GM23338 (cell line): ENCODE measurements around the gene OCA2. TPM values are rescaled to one million over a fixed set of nuclear protein-coding genes. Genes with fewer than 3 reads are reported as not detected.
A peak's percentile ranks its signal among the peaks of the same experiment; 100 is the strongest.

Source experiments
- ATAC-seq: fragments of 200-7000 bp; cut with Tn5 transposase; 3 replicates; pipeline ENCODE4 v1.9.1; 2020
- DNase-seq: peaks from one replicate; pipeline ENCODE4 v3.0.0-alpha.2; 2015; ENCODE audit warnings: low spot score
- H2AFZ ChIP-seq: fragments of 200-600 bp; sonication (generic); 2 replicates; pipeline ENCODE4 v1.8.0; 2016; ENCODE audit warnings: antibody characterized with exemption, mild to moderate bottlenecking, moderate library complexity
- H3F3A ChIP-seq: fragments of 200-600 bp; sonication (generic); replicated peaks from 2 replicates; pipeline ENCODE4 v1.8.0; 2017; ENCODE audit warnings: antibody characterized with exemption, mixed run types, low read depth
- H3K27ac ChIP-seq: fragments of 200-600 bp; sonication (generic); 2 replicates; pipeline ENCODE4 v1.6.1; 2016; ENCODE audit warnings: low read depth
- H3K27me3 ChIP-seq: fragments of 200-600 bp; sonication (generic); 2 replicates; pipeline ENCODE4 v1.8.0; 2016; ENCODE audit warnings: mild to moderate bottlenecking, mixed run types, moderate library complexity; ENCODE audit not compliant: insufficient read depth
- H3K36me3 ChIP-seq: fragments of 200-600 bp; sonication (generic); 2 replicates; pipeline ENCODE4 v1.8.0; 2016; ENCODE audit warnings: mild to moderate bottlenecking; ENCODE audit not compliant: insufficient read depth
- H3K4me1 ChIP-seq: fragments of 200-600 bp; sonication (generic); 2 replicates; pipeline ENCODE4 v1.8.0; 2016; ENCODE audit warnings: mild to moderate bottlenecking, moderate library complexity; ENCODE audit not compliant: insufficient read depth
- H3K4me2 ChIP-seq: fragments of 200-600 bp; sonication (generic); 2 replicates; pipeline ENCODE4 v1.7.1; 2017; ENCODE audit warnings: mixed run types
- H3K4me3 ChIP-seq: fragments of 200-600 bp; sonication (generic); 2 replicates; pipeline ENCODE4 v1.6.1; 2016; ENCODE audit warnings: mixed run types
- H3K79me2 ChIP-seq: fragments of 200-600 bp; sonication (generic); replicated peaks from 2 replicates; pipeline ENCODE4 v1.8.0; 2017; ENCODE audit warnings: mild to moderate bottlenecking; ENCODE audit not compliant: insufficient read depth
- H3K9me2 ChIP-seq: fragments of 200-600 bp; sonication (generic); 2 replicates; pipeline ENCODE4 v1.8.0; 2017; ENCODE audit not compliant: insufficient read depth
- H4K20me1 ChIP-seq: fragments of 200-600 bp; sonication (generic); replicated peaks from 2 replicates; pipeline ENCODE4 v1.8.0; 2017; ENCODE audit warnings: mild to moderate bottlenecking; ENCODE audit not compliant: insufficient read depth
- H3K27ac Mint-ChIP-seq: 2 replicates; pipeline ENCODE4 v1.8.0; 2020; ENCODE audit warnings: inconsistent platforms, mild to moderate bottlenecking, moderate library complexity, mixed read lengths
- H3K27me3 Mint-ChIP-seq: 3 replicates; pipeline ENCODE4 v1.8.0; 2022; ENCODE audit warnings: low read depth, mild to moderate bottlenecking, moderate library complexity, mixed read lengths, inconsistent platforms; ENCODE audit not compliant: insufficient read depth, poor library complexity
- H3K36me3 Mint-ChIP-seq: 3 replicates; pipeline ENCODE4 v1.8.0; 2021; ENCODE audit warnings: low read depth, mild to moderate bottlenecking, inconsistent platforms, moderate library complexity, mixed read lengths
- H3K4me1 Mint-ChIP-seq: 3 replicates; pipeline ENCODE4 v1.8.0; 2020; ENCODE audit warnings: mild to moderate bottlenecking, inconsistent platforms, mixed read lengths
- H3K4me3 Mint-ChIP-seq: 3 replicates; pipeline ENCODE4 v1.8.0; 2021; ENCODE audit warnings: moderate library complexity, mild to moderate bottlenecking, inconsistent platforms, mixed read lengths
- H3K9me3 Mint-ChIP-seq: 3 replicates; pipeline ENCODE4 v1.8.0; 2020; ENCODE audit warnings: moderate library complexity, mild to moderate bottlenecking, inconsistent platforms, mixed read lengths
- EZH2 ChIP-seq: fragments of 200-600 bp; sonication (generic); IDR thresholded peaks from one replicate; pipeline ENCODE4 v1.8.0; 2017; ENCODE audit warnings: antibody characterized with exemption, mild to moderate bottlenecking, low read depth; ENCODE audit not compliant: unreplicated experiment
- EZH2phosphoT487 ChIP-seq: fragments of 200-600 bp; sonication (generic); IDR thresholded peaks from one replicate; pipeline ENCODE4 v1.8.1; 2018; ENCODE audit warnings: antibody characterized with exemption; ENCODE audit not compliant: unreplicated experiment
- JUNB ChIP-seq: IDR thresholded peaks from one replicate; pipeline ENCODE4 v1.6.1; 2016; ENCODE audit warnings: antibody characterized with exemption; ENCODE audit not compliant: unreplicated experiment
- POLR2AphosphoS5 ChIP-seq: IDR thresholded peaks from 2 replicates; pipeline ENCODE4 v1.6.1; 2016; ENCODE audit warnings: antibody characterized with exemption, low read depth
- REST ChIP-seq: IDR thresholded peaks from one replicate; pipeline ENCODE4 v1.6.1; 2018; ENCODE audit warnings: antibody characterized with exemption; ENCODE audit not compliant: unreplicated experiment
- STAT1 ChIP-seq: IDR thresholded peaks from one replicate; pipeline ENCODE4 v1.6.1; 2016; ENCODE audit warnings: antibody characterized with exemption; ENCODE audit not compliant: unreplicated experiment
- ZNF331 ChIP-seq: fragments of 250-450 bp; sonication (Bioruptor Pico); IDR thresholded peaks from 2 replicates; pipeline ENCODE4 v1.5.0; 2020; ENCODE audit warnings: low read depth, mild to moderate bottlenecking, moderate library complexity
- ZNF462 ChIP-seq: fragments of 250-450 bp; sonication (Bioruptor Pico); IDR thresholded peaks from 2 replicates; pipeline ENCODE4 v1.5.0; 2020; ENCODE audit warnings: mild to moderate bottlenecking, moderate library complexity
- polyA plus RNA-seq: library from polyadenylated mRNA; unstranded; fragments of >200 nt; fragmentation: Nextera tagmentation; extraction: Ambion mirVana; gene quantifications from 2 replicates; pipeline ENCODE4 v1.2.1, GENCODE V29; 2016
- total RNA-seq: library from RNA; depleted of rRNA; stranded (reverse); fragments of >200 nt; shearing (Covaris generic); gene quantifications from 2 replicates; pipeline ENCODE4 v1.2.3, GENCODE V29; 2014

The OCA2 gene
- total and polyA plus RNA-seq, 2 experiments from 2014 or later, result 0.40 to 0.69 TPM

- Mint-ChIP-seq H3K9me3 (no peaks in the 10 kb centered on the region), H3K27ac (peak overlapping the region; percentile 20; the same call in 1 of the 2 replicates), H3K4me3 (no peak overlapping the region), H3K36me3 (no peaks in the 10 kb centered on the region), H3K4me1 (peaks cover 13% of the 10 kb centered on the region), H3K27me3 (peaks cover 6% of the 10 kb centered on the region)
- no peak for ATAC-seq
- Histone ChIP-seq H3K27ac (no peak overlapping the region), H2AFZ (no peak overlapping the region), H3K4me1 (no peaks in the 10 kb centered on the region; the same call in 1 of the 2 replicates), H3K4me2 (no peak overlapping the region), H3K36me3 (no peaks in the 10 kb centered on the region), H3K4me3 (no peak overlapping the region), H4K20me1 (no peaks in the 10 kb centered on the region), H3F3A (no peaks in the 10 kb centered on the region), H3K27me3 (no peaks in the 10 kb centered on the region), H3K79me2 (no peaks in the 10 kb centered on the region), H3K9me2 (no peaks in the 10 kb centered on the region; the same call in 1 of the 2 replicates)
- TF ChIP-seq EZH2phosphoT487 (no peak), ZNF331 (CRISPR knock-in tag) (no peak), JUNB (no peak), ZNF462 (CRISPR knock-in tag) (no peak), EZH2 (no peak), REST (no peak), STAT1 (no peak), POLR2AphosphoS5 (no peak)
- DNase-seq, result no peak
Observed at GRCh38 chr15:28023422-28023821, 75.7 kb downstream of the OCA2 start.
